NOMO-1 treated with dmso at 0.1 percent for 144 hours (cell line): ENCODE results near the gene HOXA1.

Experiments used
- DNase-seq: peaks from one replicate; lab custom pipeline; 2025; ENCODE audit not compliant: unreplicated experiment; lab: John Stamatoyannopoulos, UW

HOXA1 gene

DNA sequence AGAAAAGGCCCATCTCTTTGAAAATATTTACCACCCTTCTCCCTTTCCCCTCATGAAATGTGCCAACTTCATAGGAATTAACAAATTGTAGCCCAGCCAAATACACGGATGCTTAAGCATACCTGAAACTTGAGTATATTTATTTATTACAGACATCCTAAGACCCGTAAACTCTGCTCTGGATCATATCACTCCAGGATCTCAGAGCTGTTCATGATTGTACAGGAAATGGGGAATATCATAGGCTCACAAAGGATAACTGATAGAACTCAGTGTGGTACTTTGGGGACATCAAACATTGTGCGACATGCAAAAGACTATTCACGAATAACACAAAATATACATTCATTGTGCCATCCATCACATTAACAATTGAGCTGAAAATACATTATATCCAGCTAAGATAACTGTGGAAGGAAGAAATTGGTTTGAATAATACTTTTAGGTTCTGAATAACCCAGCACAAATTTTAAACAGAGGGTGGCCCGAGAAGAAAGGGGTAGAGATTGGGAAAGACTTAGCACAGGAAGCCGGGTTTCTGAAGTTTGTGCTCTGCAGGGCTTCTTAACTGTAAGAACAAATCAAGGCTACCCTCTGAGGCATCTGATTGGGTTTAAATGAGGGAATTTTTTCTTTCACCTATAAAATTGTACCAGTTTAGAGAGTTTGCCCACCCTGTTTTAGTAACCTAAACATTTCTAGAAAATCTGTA, 2.5 kb downstream of the HOXA1 start:
- no peak for DNase-seq

DNA sequence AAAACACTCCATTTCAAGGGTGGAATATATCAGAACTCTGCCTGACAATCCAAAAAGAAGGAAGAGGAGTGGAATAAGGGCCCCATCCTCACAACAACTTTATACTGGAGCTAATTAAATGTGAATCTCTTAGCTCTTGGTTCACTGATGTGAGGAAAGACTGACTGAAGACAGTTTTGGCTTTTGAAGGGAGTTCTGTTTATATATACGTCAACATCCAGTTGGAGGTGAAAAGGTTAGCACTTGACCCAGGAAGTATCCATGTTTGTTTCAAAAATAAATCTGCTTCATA, 3.0 kb downstream of the HOXA1 start:
- no peak for DNase-seq

DNA sequence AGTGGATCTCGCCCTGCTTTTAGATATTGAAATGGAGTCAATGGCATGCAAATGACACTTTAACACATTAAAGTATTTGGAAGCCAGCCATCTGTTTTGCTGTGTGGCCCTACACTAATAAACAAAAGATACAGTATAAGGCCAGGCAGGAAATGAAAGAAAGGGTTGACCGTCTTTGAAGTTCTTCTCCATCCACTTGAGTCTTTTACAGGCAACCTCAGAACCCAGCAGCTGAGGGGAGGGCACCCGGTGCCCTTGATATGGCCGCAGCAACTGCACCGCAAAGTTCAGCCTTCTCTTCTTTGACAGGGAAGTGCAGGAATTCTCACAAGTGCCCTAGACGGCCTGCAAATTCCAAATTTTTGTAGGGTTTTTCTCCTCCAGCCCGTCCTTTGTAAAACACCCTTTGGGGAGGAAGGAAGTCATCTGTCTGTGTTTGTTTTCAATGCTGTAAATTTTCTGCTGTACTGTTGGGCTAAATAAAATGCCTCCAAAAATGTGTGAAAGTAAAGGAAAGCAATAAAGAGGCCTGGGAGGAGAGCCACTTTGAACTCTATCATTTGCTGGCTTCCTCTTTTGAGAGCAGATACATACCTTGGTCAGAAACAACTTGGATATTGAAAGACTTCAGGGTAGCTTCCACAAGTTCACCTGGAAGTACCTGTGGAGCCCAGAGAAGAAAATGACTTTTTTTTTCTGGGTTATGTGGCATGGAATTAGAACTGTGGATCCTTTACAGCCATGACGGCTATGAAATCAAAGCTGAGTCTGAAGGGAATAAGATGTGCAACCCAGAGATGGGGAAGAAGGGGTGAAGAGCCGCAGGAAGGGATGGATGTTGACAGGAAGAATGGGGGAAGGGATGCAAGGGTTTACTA, 3.6 kb downstream of the HOXA1 start:
- no peak for DNase-seq

DNA sequence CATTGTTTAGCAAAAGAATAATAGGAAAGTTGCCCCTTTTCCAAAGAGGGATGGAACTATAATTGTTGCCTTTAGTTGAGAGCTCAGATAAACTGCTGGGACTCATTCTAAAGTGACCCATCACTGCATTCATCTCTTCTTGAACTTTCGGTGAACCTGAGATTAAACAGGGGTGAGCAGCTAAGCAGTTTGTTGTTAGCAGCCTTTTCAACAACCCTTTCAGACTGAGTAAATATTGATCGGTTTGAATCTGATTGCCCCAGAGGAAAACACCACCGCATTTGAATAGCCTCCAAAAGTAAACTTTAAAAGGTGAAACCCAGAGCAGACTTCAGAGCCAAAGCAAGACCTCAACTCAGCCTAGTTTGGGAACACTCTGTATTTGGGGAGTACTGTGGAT, 4.7 kb downstream of the HOXA1 start:
- no peak for DNase-seq

DNA sequence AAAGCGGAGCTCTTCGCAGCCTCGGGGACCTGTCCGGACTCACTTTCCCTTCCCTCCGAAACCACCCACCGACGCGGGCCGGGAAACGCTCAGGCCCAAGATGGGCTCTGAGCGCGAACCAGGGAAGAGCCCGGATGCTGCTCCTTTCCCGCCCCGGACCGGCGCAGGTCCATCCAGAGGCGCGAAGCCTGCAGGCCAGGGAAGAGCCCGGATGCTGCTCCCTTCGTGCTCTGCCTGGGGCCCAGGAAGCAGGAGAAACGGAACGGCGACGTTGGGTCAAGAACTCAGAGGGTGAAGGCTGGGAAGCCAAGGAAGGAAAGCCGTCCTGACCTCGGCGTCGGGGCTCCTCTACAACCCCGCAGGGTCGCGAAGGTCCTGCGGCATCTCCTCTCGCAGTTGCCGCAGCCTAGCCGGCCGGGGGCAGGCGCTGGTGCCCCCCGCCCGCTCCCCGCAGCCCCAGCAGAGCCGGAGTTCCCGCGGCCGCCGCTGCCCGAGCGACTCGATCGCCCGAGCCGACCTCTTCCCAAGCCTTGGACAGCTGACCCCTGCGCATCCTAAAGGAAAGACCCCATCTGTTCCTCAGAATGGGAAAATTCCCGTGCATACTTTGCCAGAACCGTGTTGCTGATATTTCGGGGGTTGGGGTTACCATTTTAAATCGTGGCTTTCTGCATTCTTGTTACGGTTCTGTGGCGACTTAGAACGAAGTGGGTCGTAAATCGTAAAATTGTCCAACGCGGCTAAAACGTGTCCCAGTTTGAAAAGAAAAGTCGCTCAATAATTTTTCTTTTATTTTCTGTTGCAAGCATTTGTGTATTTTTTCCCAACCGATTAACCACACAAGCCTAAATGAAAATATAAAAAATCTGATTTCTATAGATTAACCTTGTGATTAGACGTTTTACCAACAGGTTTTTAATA, 7.5 kb downstream of the HOXA1 start:
- no peak for DNase-seq

DNA sequence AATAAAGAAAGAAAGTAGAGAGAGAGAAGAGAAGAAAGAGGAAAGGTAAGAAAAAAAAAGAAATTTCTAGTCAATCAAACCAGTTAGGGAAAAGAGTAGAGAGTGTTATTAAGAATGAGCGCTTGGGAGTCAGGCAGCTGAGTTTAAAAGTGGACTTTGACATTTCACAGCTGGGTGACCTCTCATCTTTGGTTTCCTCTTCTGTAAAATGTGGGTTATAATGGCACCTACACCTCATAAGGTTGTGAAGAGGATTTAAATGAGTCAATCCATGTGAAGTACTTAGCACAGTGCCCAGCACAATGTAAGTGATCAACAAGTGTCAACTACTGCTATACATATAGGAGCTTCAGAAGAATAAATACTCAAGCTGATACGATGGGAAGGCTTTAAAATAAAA, 12.2 kb downstream of the HOXA1 start:
- no peak for DNase-seq

DNA sequence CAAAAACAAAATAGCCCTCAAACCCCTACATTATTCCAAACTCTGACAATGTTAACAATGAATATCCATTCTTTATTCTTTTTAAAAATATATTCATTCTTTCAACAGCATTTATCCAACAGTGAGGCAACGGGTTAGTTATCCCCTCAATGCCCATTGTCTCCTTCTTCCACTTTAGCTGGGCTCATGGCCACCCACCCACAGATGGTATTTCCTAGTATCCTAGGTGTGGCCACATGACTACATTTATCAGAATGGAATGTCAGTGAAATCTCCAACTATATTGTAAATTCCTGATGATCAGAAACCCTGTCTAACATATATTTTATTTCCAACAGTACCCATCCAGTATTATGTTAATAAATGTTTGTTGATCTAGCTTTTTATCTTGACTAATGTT, 13.6 kb downstream of the HOXA1 start:
- no peak for DNase-seq

DNA sequence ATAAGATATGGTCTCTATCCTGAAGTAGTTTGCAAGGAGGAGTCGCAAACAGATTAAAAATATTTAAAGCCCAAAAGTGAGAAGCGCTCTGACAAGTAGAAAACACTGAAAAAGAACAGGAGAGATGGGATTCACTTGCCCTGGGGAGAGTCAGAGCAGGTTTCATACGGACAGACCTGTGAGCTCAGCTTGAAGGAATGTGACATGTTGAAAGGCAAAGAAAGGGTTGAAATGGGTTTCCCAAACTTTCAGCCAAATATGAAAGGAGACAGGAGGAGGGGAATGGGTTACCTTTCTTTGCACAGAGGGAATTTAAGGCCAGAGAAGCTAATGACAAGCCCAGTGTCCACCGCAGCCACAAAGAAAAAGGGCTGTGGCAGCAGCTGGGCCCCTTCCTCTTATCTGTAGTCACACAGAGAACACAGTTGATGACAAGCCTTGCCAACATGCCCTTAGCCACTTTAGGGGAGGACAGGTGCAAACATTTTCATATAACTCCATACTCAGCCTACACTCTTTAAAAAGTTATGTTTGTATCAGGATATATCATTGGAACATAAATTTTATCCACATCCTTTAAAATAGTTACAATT, 14.9 kb downstream of the HOXA1 start:
- DNase-seq: no peak

DNA sequence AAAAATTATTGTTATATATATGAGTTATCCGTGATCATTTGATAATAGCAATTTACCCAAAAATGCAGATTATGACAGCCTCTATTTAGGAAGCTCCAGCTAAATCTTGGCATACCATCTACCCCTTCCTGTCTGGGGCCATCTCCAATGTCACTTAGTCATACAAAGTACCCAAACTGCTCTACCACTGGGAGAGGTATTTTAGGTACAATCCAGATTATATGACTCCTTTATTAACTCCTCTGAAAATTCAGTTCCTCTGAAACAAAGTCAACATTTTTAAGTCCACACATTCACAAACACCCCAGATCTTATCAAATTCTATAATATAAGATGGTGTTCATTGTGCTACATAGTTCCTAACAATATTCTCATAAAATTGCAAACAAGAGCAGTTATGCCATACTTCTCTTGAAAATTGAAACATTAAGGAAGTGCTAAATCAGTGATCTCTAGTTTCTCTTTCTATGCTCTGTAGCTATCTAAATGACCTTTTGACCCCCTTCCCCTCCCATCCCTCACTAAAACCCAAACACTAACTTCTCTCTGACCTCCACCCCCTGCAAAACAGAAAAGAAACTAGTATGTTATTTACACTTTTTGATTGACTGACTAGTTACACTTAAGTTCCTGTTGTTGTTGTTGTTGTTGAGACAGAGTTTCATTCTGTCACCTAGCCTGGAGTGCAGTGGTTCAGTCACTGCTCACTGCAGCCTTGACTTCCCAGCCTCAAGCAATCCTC, 16.4 kb downstream of the HOXA1 start:
- DNase-seq: peak; percentile 39

DNA sequence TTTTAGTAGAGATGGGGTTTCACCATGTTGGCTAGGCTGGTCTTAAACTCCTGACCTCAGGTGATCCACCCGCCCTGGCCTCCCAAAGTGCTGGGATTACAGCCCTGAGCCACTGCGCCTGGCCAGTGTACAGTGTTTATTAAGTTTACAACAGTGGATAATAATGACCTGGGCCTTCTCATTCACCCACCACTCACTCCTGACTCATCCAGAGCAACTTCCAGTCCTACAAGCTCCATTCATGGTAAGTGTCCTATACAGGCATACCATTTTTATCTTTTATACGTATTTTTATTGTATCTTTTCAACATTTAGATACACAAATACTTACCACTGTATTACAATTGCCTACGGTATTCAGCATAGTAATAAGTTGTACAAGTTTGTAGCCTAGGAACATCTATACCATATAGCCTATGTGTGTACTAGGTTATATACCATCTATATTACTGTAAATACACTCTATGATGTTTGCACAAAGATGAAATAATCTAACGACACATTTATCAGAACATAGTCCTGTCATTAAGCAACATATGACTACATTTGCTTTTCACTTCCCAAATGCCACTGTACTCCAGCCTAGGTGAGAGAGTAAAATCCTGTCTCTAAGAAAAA, 17.1 kb downstream of the HOXA1 start:
- no peak for DNase-seq

DNA sequence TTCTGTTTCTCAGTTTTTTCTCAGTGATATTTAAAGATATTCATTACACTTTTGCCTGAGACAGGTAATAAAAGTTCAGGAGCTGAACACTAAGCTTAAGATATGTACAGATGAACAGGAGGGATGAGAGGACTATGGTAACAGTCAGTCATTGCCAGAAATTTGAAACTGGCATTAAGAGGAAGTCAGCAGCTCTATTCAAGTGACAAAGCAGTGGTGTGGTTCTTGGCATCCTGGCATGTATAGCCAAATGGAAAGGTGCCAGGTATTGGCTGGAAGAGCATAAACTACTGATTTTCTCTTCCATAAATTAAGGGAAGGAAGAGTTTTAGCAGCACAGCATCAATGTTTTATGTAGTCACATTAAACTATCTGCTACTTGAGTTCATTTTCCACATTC, 22.7 kb downstream of the HOXA1 start:
- DNase-seq: no peak

DNA sequence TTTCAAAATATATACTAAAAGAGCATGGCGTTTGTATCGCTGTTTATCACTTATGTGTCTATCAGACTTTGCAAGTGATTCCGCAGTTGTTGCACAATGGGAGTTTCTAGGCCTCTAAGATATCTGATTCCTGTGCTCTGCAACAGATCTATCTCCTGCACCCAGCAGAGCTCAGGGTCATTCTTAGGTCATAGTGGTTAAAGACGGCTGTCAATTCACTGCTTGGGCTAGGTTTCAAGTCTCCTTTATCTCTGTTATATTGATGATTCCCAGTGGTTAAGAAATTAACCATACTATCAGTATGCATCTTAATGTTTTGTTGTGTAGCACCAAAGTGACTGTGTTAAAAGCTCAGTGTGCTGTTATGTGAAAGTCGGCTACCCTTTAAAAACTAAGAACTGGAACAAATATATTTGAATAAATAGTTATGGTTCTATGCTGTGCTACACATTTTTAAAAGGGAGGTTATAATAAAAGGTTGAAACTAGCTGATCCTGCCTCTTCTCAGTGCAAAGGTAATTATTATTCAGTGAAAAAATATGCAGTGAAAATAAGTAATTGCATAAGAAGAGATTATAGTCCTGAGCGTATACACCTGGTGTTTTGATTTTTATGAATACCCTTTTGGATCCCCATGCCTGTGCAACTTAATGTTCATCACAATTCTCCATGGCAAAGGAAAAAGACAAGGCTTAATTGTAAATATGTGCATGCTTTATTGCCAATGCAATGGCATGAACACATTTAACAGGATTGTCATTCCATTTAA, 24.0 kb downstream of the HOXA1 start:
- DNase-seq: no peak

DNA sequence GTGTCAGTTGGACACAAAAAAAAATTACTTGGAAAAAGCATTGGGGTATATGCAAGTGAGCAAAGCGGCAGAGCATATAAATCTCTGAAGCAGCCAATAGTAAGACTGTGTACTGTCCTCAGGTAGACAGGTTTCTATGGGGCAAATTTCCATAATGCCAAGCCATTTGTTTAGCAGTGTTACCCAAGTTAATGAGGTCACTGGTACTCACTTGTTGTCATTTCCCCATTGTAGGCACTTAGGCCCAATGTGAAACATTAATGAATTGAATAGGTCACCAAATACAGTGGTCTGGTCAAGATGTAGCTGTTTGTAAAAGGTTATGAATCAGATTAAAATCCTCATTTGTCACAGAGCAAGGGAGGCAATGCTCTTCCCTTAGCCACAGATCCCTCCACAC, 27.5 kb downstream of the HOXA1 start:
- DNase-seq: no peak

DNA sequence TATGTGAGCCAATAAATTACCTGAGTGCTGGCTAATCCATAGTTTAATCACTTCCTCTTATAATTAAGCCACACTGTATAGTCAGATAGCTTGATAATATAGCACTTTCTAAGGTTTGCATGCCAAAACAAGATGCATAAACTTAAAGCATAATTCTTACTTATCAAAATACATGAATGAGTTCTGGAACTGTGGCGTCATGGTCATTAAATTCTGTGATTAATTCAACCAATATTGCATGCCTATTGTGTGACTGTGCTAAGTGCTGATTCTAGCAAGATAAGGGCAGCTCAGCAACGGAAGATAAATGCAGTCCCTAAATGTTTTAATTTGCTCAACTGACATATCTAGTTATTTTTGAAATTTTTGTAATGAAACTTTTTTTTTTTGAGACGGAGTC, 29.7 kb downstream of the HOXA1 start:
- DNase-seq: no peak

DNA sequence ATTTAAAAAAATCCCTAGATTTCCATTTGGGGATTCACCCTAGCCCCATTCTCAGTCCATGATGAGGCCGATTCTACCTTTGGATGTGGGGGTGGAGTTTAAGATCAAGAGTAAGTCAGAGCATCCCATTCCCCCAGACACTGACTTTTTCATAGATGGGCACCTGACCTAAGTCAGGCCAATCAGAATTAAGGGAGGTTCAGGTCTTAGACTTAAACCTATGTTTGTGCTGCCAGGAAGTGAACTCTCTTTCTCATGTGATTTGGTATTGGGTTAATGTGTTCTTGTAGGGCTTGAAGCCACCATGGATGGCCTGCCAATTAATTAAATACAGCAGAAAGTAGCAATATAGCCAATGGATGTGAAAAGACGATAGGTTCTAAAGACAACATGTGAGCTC, 30.1 kb downstream of the HOXA1 start:
- no peak for DNase-seq

DNA sequence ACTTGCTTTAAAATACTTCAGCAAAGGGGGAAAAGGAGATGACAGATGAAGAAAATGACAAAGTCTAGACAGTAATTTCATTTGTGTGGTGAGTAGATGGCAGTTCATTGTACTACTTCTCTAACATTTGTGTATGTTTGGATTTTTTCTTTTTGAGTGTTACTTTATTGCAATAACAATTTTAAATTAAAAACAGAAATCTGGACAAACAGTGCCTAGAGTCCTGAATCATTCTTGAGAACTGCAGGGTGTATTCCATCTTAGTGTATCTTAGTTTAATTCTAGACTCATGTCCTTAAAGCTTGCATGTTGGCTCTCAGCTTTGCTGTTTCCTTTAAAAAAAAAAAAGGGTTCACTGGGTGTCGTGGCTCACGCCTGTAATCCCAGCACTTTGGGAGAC, 31.1 kb downstream of the HOXA1 start:
- no peak for DNase-seq

DNA sequence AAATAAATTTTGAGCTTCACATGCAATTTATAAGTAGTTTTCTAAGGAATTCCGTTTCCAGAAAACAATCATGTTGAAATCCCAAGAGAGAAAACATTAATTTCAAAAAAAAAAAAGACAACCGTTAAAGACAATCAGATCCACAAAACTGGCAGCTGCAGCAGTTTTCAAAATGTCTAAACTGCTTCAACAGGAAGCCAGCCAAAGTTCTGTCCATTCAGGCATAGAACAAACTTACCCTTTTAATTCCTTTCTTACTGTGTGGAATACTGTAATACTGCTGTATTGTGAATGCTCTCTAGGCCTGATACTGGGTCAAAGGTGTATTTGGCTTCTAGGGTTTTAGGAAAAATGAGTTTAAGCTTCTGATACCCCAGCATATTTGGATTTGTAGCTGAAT, 31.6 kb downstream of the HOXA1 start:
- no peak for DNase-seq

DNA sequence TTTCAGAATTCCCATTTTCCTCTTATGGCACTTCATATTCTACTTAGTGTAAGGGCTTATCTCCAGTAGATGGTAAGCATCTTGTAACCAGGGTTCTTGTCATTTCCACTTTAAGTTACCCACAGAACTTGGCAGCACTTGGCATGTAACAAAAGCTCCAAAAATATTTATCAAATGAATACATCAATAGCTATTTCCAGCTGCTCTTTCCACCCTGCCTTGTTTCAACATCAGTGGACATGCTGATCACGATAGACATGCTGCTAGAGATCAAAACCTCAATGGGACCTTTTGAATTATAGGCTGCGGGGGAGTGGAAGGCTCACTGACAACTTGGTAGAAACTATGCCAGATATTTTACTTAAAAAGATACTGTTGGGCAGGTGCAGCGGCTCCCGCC, 32.9 kb downstream of the HOXA1 start:
- DNase-seq: no peak

DNA sequence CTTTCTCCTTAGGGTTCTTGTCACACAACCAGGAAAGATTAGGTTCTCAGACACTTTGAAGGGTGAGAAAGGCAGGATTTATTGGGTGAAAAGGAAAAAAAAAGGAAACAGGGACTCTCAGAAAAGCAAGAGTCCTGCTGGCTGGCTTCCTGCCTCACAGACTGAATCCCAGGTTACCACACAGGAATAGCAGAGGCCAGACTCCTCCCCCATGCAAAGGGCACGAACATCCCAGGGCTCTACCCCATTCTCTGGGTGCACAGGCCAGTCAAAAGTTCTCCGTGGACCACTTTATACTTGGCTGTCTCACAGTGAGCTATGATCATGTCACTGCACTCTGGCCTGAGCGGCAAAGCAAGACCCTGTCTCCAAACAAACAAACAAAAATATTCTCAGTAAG, 42.6 kb downstream of the HOXA1 start:
- DNase-seq: no peak

DNA sequence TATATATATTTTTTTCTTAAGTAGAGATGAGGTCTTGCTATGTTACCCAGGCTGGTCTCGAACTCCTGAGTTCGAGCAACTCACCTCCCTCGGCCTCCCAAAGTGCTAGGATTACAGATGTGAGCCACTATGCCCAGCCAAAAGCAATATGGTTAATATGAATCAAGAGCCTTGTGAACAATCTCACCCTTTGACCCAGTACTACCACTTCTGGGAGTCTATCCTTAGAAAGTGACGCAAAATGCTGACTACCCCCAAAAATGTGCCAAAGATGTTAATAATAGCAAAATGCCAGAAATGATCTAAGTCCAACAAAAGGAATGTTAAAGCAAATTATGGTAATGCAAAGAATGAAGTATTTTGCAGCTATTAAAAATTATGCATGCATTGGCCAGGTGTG, 44.3 kb downstream of the HOXA1 start:
- no peak for DNase-seq
